Activated CD4-positive, CD25-positive, alpha-beta regulatory T cell treated with anti-CD3 and anti-CD28 coated beads, Interleukin-2, amount 50 U/mL, for 24 hours (primary cell): ENCODE measurements around the gene SERPINA1.
"Not testable (repeated sequence)": the region's sequence is repeated elsewhere in the genome, so short reads cannot be mapped to it uniquely, and the experiment has no call there.

Source experiments
- ATAC-seq, 2 donors: fragments of 150-1000 bp; cut with Tn5 transposase; one replicate each; pipeline ENCODE4 v1.10.0; 2021; ENCODE audit warnings: mild to moderate bottlenecking in 1 of 2, moderate library complexity in 1 of 2

Gene SERPINA1

GRCh38 chr14:94388384-94389103 is at the start of gene SERPINA1:
Gene SERPINA1 (minus strand): TSS chr14:94388602. CDS start chr14:94383237, 5,365 bp downstream.
- no peak for ATAC-seq

GRCh38 chr14:94428610-94429009 is 40.2 kb upstream of the SERPINA1 start:
- no peak for ATAC-seq

DNA sequence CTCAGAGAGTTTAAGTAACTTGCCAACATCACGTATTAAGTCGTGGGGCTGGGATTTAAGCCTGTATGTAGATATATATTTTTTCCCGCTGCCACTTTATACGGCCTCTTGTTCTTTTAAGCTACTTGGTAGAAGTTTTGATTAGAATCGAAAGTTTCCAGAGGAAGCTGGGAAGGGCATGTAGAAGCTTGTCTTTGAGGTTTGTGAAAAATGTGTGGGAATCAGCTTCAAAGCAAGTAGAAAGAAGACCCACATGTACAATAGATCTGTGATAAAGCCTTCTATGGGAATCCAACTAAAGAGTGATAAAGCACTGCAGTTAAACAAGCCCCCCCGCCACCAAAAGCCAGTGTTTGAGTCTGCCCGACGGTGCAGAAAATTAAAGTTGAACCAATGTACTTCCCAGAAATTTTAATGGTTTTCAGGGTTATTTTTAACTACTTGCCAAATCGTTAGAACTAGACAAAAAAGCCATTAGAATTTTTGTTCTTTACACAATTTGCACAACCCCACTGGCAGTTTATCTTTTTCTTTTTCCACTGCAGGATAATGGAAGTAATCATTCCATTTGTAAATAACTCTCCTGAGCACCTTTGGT is 38.7 kb upstream of the SERPINA1 start:
- ATAC-seq, result no peak

DNA sequence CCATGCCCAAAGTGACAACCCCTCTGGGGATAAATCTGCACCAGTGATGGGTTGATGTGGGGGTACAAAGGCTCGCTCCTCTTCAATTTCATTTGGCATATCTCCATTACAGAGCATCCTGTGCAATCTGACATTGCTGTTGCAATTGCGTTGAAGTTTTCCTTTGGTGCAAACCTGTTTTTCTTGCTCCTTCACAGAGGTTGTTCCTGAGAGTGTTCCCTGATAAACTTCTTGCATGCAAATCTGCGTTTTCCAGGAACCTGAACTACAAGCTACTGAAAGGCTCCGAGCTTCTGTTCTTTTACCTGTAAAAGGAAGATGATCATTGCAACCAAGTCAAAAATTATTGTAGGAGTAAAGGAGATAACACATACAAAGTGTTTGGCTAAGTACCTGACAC is 38.1 kb upstream of the SERPINA1 start:
- ATAC-seq, result no peak

DNA sequence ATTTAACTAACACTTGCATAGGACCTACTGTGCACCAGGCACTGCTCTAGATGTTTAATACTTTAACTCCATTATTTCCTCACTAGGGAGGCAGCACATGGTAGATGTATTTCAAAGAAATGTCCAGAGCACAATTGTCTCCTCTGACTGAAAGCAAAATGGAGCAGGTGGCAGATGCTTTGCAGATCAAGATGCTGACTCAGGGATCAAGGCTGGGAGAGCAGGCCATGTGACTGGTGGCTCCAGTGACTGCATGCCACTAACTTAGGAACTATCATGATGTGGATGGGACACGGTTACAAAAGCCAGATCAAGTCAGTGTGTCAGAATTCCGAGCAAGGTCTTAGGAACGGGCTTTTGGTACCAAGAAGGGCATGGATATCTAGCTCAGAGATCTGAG is 36.0 kb upstream of the SERPINA1 start:
- ATAC-seq, result no peak

- no peak for ATAC-seq
Measured at GRCh38 chr14:94423453-94424056, 35.2 kb upstream of the SERPINA1 start.

GRCh38 chr14:94421316-94421715 is 32.9 kb upstream of the SERPINA1 start:
- ATAC-seq, result no peak

GRCh38 chr14:94417497-94418205 is 29.2 kb upstream of the SERPINA1 start:
- ATAC-seq, result not testable (repeated sequence)

DNA sequence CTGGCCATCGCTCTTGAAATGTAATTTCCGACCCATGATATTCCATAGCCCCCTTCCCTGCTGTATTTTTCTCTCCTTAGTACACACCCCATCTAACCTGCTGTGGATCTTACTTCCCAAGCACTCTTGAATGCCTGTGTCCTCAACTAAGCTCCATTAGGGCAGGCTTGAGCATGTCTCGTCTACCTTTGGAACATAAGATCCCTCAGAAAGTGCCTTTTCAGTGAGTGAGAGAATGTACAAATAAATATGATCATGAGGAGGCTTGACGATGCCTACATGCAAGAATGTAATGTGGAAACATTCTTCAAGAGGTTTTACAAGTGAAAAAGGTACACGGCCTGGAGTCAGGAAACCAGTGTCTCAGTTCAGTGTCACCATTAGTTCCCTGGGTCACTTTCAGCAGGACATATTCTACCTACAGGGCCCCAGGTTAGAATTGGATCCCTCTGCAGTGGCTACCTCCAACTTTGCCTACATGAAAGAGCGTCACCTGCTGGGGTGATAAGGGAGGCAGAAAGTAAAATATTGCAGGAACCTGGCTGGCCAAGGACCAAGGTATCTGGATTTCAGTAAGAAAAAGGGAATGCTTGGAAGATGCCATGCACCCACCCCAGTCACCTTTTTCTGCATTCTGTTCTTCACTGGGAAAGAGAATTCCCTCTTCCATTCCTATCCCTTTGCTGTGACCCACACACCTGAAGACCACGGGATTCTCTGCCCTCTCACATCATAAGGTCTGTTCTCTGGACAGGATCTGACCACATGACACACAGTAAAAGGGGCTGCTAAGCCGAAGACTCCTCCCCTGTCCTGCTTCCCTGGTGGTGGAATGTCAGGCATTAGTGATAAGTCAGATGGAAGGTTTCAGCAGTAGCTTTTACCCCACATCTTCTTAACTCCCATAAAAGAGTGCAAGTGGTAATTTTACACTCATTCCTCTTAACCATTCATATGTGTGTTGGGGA is 24.6 kb upstream of the SERPINA1 start:
- no peak for ATAC-seq

DNA sequence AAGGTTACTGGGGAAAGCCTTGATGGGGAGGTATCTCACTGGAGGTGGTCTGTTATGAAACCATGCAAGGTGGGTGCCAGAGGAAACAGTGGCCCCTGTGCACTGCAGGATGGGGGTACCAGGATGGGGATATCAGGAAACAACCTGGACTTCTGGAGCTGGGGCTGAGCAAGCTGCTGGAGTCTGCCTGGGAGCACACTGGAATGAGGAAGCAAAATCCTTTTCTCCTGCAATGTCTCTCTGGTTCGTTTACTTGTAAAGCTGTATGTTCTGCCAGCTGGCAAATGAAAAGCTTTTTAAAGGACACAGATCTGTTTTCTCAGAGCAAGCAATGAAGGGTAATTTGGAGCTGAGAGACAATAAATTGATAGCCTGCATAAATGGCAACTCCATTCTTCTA is 23.2 kb upstream of the SERPINA1 start:
- no peak for ATAC-seq

DNA sequence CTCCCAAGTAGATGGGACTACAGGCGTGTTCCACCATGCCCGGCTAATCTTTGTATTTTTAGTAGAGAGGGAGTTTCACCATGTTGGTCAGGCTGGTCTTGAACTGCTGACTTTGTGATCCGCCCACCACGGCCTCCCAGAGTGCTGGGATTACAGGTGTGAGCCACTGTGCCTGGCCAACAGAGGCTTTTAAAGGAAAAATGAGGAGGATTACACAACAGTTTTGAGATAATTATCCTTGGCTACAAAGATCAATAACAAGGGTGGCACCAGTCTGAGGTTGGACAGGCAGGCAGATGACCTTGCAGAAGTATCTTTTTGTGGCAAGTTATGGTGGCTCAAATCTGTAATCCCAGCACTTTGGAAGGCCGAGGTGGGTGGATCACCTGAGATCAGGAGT is 21.0 kb upstream of the SERPINA1 start:
- not testable (repeated sequence) for ATAC-seq

- no peak for ATAC-seq
Measured at GRCh38 chr14:94408546-94409095, 20.2 kb upstream of the SERPINA1 start.

DNA sequence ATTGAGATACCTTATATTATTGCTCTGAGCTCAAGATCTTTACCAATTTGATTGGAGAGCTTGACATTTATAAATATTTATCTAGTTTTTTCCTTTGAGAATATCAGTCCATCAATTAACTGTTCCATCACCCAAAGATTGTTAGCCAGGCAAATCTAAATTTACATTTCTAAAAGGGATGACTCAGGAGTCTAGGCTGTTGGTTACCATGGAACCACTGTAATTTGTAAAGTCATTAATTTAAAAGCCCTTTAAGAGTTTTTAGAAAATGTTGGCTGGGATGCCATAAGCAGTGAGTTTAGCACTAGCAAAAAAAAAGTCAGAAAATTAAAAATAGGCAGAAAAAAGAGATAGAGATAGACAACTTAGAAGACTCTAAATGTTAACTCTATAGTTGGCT is 19.5 kb upstream of the SERPINA1 start:
- no peak for ATAC-seq

- no peak for ATAC-seq
Measured at GRCh38 chr14:94406910-94407309, 18.5 kb upstream of the SERPINA1 start.

GRCh38 chr14:94405486-94405885 is 17.1 kb upstream of the SERPINA1 start:
- ATAC-seq, result no peak

DNA sequence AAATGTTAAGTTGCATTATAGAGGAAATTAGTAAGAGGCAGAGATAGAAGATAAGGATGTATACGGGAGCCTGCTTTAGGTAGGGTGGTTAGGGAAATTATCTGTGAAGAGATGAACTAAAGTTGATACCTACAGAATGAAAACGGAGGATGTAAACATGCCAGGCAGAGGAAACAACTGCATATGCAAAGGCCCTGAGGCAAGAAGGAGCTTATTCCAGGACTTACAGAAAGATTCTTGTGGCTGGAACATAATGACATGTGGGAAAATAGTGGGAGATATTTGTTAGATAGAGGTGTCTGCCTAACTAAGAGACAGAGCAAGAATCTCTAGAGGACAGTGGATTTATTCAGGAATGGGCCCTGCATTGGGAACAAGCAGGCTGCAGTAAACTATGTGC is 16.2 kb upstream of the SERPINA1 start:
- ATAC-seq, result no peak

- no peak for ATAC-seq
Measured at GRCh38 chr14:94403312-94403932, 15.0 kb upstream of the SERPINA1 start.

- no peak for ATAC-seq
Measured at GRCh38 chr14:94401083-94401482, 12.7 kb upstream of the SERPINA1 start.

DNA sequence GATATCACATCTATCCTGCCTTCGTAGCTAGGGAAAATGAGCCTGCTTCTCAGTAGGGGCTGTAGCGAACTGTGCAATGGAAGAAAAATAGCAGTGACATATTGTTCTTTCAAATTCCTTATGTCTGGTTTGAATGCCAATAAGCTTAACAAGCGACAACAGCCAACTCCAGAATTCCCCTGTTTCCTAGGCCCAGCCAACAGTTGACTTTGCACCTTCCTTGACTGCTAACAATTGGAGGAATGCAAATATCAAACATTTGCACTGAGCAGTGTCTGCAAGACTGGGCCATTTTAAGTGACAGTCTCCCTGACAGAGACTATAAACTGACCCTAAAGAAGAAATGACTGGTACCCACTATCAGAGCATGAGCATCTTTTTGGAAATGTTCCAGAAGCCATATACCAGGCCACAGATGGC is 12.0 kb upstream of the SERPINA1 start:
- ATAC-seq, result no peak

GRCh38 chr14:94398536-94398935 is 10.1 kb upstream of the SERPINA1 start:
- ATAC-seq, result no peak

DNA sequence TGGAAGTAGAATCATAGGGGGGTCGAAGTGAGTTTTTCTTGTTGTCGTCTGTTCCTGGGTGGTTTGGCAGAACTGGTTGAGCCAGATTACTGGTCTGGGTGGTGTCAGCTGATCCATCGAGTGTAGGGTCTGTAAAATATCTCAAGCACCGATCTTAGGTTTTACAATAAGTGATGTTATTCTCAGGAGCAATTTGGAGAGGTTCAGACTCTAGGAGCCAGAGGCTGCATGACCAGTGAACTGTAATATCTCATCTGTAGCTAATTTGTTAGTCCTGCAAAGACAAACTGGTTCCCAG is 9.7 kb upstream of the SERPINA1 start:
- no peak for ATAC-seq
